OCI-M2 (cell line): ENCODE measurements around the gene KLK4.
"Not testable (repeated sequence)": the region's sequence is repeated elsewhere in the genome, so short reads cannot be mapped to it uniquely, and the experiment has no call there.

Source experiments
- DNase-seq: peaks from one replicate; lab custom pipeline; 2025; ENCODE audit not compliant: unreplicated experiment; lab: John Stamatoyannopoulos, UW

KLK4 gene

GRCh38 chr19:50916069-50916468 is 4.9 kb upstream of the KLK4 start:
- DNase-seq, result no peak

- DNase-seq, result no peak
These were observed 1.8 kb upstream of the KLK4 start for GRCh38 chr19:50912727-50913716.

- DNase-seq, result no peak
These were observed 956 bp upstream of the KLK4 start for GRCh38 chr19:50912102-50912599.

- DNase-seq, result no peak
These were observed 473 bp downstream of the KLK4 start for GRCh38 chr19:50910722-50911121.

- no peak for DNase-seq
These were observed 1.7 kb downstream of the KLK4 start for GRCh38 chr19:50909240-50910070.

- DNase-seq, result no peak
These were observed 2.9 kb downstream of the KLK4 start for GRCh38 chr19:50908336-50908735.

GRCh38 chr19:50906217-50906616 is 5.0 kb downstream of the KLK4 start:
- DNase-seq, result no peak

GRCh38 chr19:50902640-50903039 is 8.6 kb downstream of the KLK4 start:
- no peak for DNase-seq

- DNase-seq, result no peak
These were observed 11.6 kb downstream of the KLK4 start for GRCh38 chr19:50899569-50899968.

- DNase-seq, result no peak
These were observed 13.2 kb downstream of the KLK4 start for GRCh38 chr19:50898018-50898417.

GRCh38 chr19:50897612-50898011 is 13.6 kb downstream of the KLK4 start:
- no peak for DNase-seq

- DNase-seq, result no peak
These were observed 14.0 kb downstream of the KLK4 start for GRCh38 chr19:50897191-50897607.

- DNase-seq, result no peak
These were observed 14.5 kb downstream of the KLK4 start for GRCh38 chr19:50896591-50897190.

- DNase-seq, result not testable (repeated sequence)
These were observed 15.1 kb downstream of the KLK4 start for GRCh38 chr19:50896089-50896590.

- no peak for DNase-seq
These were observed 16.5 kb downstream of the KLK4 start for GRCh38 chr19:50894478-50895356.

- no peak for DNase-seq
These were observed 18.0 kb downstream of the KLK4 start for GRCh38 chr19:50893047-50893736.

GRCh38 chr19:50891253-50891625 is 20.0 kb downstream of the KLK4 start:
- DNase-seq, result no peak

GRCh38 chr19:50890422-50891252 is 20.6 kb downstream of the KLK4 start:
- DNase-seq, result no peak

GRCh38 chr19:50889638-50890037 is 21.6 kb downstream of the KLK4 start:
- DNase-seq, result no peak
